Measurements from ENCODE around the gene ZNF784. TPM values are rescaled to one million over a fixed set of nuclear protein-coding genes. Genes with fewer than 3 reads are reported as not detected.

ZNF784 gene
- total and polyA plus RNA-seq, 10 of the 15 experiments (the other 5 are each of a cell fraction or from before 2014, with no cell fraction given) = 0.10 to 5.2 (median 1.8) TPM

DNA sequence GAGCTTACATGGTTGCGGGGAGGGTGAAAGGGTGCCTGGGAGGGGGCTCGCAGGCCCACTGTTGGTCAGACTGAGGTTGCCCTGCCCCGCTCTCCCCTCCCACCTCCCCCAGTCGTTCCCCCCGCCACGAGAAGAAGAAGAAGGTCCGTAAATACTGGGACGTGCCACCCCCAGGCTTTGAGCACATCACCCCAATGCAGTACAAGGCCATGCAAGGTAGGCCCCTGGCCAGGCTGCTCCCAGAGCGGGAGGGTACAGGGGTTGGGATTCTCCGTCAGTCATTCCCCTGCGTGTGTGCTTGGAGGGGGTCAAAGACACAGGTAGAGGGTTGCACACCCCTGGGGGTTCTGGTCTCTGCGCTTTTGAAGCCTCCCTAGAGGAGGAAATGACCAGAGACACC, 36.0 kb upstream of the ZNF784 start:
- intact Hi-C loops (cut with micrococcal nuclease; ENCODE audit: unreplicated experiment) (no loop called here), in situ Hi-C loops (cut with MboI) (loop anchor here (25.0 kb wide), 1 partner anchor 1523 kb away; the partner anchor contains the start of gene CNOT3)
- ChIA-PET SMC1A (ENCODE audit: uncharacterized antibody, unreplicated experiment) (no interaction called here), POLR2A (no interaction called here), RAD21 (ENCODE audit: unreplicated experiment) (no interaction called here), CTCF (interaction anchor here (0.5 kb wide), 1 partner anchor 518 kb away, joined by 3 read pairs; no protein-coding TSS in a partner anchor)
- Histone ChIP-seq H3K9me3 (replicated peaks; ENCODE audit: control insufficient read depth, insufficient read depth, low read length) (no peaks in the 10 kb centered on the region), H3K4me1 (ENCODE audit: control insufficient read depth, insufficient read depth, low read length) (peaks cover 12% of the 10 kb centered on the region), H2AFZ (ENCODE audit: control insufficient read depth, low read depth, low read length) (no peak overlapping the region), H3K36me3 (ENCODE audit: control insufficient read depth in 2 of 2, insufficient read depth in 2 of 2, low read length in 1 of 2) (peaks cover 27 to 53% of the 10 kb centered on the region in 2 experiments), H3K4me3 (no peak overlapping the region), H3K27me3 (replicated peaks in 1 of 2; ENCODE audit: control insufficient read depth in 2 of 2, insufficient read depth in 2 of 2, low read length in 1 of 2) (no peaks in the 10 kb centered on the region), H4K20me1 (ENCODE audit: control insufficient read depth, insufficient read depth) (peaks cover 24% of the 10 kb centered on the region), H3K27ac (ENCODE audit: control insufficient read depth, insufficient read depth) (no peak overlapping the region), H3K79me2 (ENCODE audit: control insufficient read depth, insufficient read depth, low read length) (peaks cover 58% of the 10 kb centered on the region), H3K9ac (ENCODE audit: control insufficient read depth, insufficient read depth, low read length) (no peak overlapping the region), H3K4me2 (ENCODE audit: control insufficient read depth, insufficient read depth) (no peak overlapping the region)
- no peak for DNase-seq (ENCODE audit: low read depth, low spot score)
- no peak for ATAC-seq
- 72% methylated on average over 10 of the region's 12 CpGs for WGBS (ENCODE audit: insufficient coverage, insufficient replicate concordance, low lambda C conversion rate, missing lambda C conversion rate)
- FAIRE-seq = no peak
- TF ChIP-seq CHD2 (IDR thresholded peaks at IDR 0.05; ENCODE audit: borderline replicate concordance, low read depth, low read length) = no peak
- TF ChIP-seq FOXK2 (IDR thresholded peaks at IDR 0.05) = no peak
- no peak for TF ChIP-seq ZBTB11 (CRISPR knock-in tag; IDR thresholded peaks at IDR 0.05)
- no peak for TF ChIP-seq EGR1 (IDR thresholded peaks at IDR 0.05; ENCODE audit: borderline replicate concordance in 1 of 2, low read depth in 2 of 2, low read length in 2 of 2)
- TF ChIP-seq EED (IDR thresholded peaks at IDR 0.05; ENCODE audit: low read depth) = no peak
- TF ChIP-seq YY1 (IDR thresholded peaks at IDR 0.05; ENCODE audit: low read depth, low read length) = no peak
- TF ChIP-seq MXI1 (IDR thresholded peaks at IDR 0.05; ENCODE audit: low read depth, low read length) = no peak
- TF ChIP-seq ZBTB33 (IDR thresholded peaks at IDR 0.05) = no peak
- TF ChIP-seq ZNF207 (IDR thresholded peaks at IDR 0.05; ENCODE audit: borderline replicate concordance) = no peak
- no peak for TF ChIP-seq CEBPB (IDR thresholded peaks at IDR 0.05; ENCODE audit: borderline replicate concordance in 1 of 2, low read depth in 2 of 2, low read length in 2 of 2)
- TF ChIP-seq, protein P1, sequence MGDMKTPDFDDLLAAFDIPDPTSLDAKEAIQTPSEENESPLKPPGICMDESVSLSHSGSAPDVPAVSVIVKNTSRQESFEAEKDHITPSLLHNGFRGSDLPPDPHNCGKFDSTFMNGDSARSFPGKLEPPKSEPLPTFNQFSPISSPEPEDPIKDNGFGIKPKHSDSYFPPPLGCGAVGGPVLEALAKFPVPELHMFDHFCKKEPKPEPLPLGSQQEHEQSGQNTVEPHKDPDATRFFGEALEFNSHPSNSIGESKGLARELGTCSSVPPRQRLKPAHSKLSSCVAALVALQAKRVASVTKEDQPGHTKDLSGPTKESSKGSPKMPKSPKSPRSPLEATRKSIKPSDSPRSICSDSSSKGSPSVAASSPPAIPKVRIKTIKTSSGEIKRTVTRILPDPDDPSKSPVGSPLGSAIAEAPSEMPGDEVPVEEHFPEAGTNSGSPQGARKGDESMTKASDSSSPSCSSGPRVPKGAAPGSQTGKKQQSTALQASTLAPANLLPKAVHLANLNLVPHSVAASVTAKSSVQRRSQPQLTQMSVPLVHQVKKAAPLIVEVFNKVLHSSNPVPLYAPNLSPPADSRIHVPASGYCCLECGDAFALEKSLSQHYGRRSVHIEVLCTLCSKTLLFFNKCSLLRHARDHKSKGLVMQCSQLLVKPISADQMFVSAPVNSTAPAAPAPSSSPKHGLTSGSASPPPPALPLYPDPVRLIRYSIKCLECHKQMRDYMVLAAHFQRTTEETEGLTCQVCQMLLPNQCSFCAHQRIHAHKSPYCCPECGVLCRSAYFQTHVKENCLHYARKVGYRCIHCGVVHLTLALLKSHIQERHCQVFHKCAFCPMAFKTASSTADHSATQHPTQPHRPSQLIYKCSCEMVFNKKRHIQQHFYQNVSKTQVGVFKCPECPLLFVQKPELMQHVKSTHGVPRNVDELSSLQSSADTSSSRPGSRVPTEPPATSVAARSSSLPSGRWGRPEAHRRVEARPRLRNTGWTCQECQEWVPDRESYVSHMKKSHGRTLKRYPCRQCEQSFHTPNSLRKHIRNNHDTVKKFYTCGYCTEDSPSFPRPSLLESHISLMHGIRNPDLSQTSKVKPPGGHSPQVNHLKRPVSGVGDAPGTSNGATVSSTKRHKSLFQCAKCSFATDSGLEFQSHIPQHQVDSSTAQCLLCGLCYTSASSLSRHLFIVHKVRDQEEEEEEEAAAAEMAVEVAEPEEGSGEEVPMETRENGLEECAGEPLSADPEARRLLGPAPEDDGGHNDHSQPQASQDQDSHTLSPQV (IDR thresholded peaks at IDR 0.05) = no peak
- BruUV-seq (replicated peaks) = no TSS peak
